Muscle of leg (tissue), 11 donors: ENCODE data around the gene SPATC1L. TPM values are rescaled to one million over a fixed set of nuclear protein-coding genes. Genes with fewer than 3 reads are reported as not detected.
"Not testable (repeated sequence)": the region's sequence is repeated elsewhere in the genome, so short reads cannot be mapped to it uniquely, and the experiment has no call there.

Experiments used
- DNase-seq: peaks from one replicate; pipeline ENCODE4 v3.0.0; 2013
- H3K27ac ChIP-seq: one replicate; pipeline ENCODE4 v1.5.1; 2013; ENCODE audit warnings: mild to moderate bottlenecking, low read length, control low read depth
- H3K27me3 ChIP-seq: one replicate; pipeline ENCODE4 v1.6.1; 2013; ENCODE audit warnings: low read length; ENCODE audit not compliant: control insufficient read depth, insufficient read depth
- H3K36me3 ChIP-seq: one replicate; pipeline ENCODE4 v1.6.1; 2013; ENCODE audit warnings: low read length; ENCODE audit not compliant: control insufficient read depth, insufficient read depth
- H3K4me1 ChIP-seq: one replicate; pipeline ENCODE4 v1.6.1; 2013; ENCODE audit warnings: low read length; ENCODE audit not compliant: control insufficient read depth, insufficient read depth
- H3K4me3 ChIP-seq: one replicate; pipeline ENCODE4 v1.5.1; 2013; ENCODE audit warnings: low read length, control low read depth
- H3K9me3 ChIP-seq: replicated peaks from 2 replicates; pipeline ENCODE4 v1.6.1; 2013; ENCODE audit warnings: low read depth, low read length; ENCODE audit not compliant: control insufficient read depth
- WGBS: methylation state at CpG from one replicate; pipeline ENCODE4 v1.1.5; 2013; ENCODE audit warnings: missing lambda C conversion rate; ENCODE audit not compliant: insufficient coverage; 5-methylcytosine and 5-hydroxymethylcytosine counted together
- polyA plus RNA-seq, 8 donors: library from polyadenylated mRNA; unstranded; fragments of 120-200 nt; gene quantifications; one replicate each; pipeline versions ENCODE4 v1.2.1 to v1.2.3, GENCODE V29; 2013; ENCODE audit warnings: inconsistent platforms in 1 of 8, low replicate concordance in 1 of 8; ENCODE audit not compliant: insufficient read length in 8 of 8, insufficient read depth in 1 of 8
- total RNA-seq: library from RNA; stranded (reverse); fragments of 120-200 nt; gene quantifications from one replicate; pipeline ENCODE4 v1.2.4, GENCODE V29; 2013

Gene SPATC1L
- total and polyA plus RNA-seq, 9 donors: 5.7 to 17.2 (median 10.8) TPM

DNA sequence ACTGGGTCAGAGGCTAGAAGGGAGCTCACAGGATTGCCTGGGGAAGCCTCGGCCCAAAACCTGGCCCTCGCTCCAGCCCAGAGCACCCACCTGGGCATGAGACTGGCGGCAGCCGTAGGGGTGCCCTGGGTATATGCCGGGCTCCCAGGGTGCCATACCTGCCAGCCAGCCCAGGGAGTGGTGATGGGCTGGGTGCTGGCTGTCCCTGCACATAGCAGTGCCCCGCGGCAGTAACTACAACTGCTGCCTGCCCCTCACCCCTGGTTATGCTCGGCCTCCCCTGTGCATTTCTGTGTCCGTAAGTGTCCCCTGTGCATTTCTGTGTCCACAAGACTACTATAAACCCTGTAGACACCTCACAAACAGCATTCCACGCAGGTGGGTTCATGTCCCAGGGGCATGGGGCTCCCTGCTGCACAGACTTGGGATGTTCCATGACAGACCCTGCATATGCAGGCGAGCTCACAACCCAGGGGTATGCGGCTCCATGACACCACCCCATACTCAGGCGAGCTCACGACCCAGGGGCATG, 5.8 kb upstream of the SPATC1L start:
- no peak overlapping the region for H3K27ac ChIP-seq
- H3K36me3 ChIP-seq: peaks cover 47% of the 10 kb centered on the region
- H3K27me3 ChIP-seq: no peaks in the 10 kb centered on the region
- 94% methylated on average over 14 of the region's 14 CpGs for WGBS
- H3K4me1 ChIP-seq: no peaks in the 10 kb centered on the region
- H3K4me3 ChIP-seq: no peak overlapping the region
- DNase-seq: no peak
- H3K9me3 ChIP-seq: no peaks in the 10 kb centered on the region

DNA sequence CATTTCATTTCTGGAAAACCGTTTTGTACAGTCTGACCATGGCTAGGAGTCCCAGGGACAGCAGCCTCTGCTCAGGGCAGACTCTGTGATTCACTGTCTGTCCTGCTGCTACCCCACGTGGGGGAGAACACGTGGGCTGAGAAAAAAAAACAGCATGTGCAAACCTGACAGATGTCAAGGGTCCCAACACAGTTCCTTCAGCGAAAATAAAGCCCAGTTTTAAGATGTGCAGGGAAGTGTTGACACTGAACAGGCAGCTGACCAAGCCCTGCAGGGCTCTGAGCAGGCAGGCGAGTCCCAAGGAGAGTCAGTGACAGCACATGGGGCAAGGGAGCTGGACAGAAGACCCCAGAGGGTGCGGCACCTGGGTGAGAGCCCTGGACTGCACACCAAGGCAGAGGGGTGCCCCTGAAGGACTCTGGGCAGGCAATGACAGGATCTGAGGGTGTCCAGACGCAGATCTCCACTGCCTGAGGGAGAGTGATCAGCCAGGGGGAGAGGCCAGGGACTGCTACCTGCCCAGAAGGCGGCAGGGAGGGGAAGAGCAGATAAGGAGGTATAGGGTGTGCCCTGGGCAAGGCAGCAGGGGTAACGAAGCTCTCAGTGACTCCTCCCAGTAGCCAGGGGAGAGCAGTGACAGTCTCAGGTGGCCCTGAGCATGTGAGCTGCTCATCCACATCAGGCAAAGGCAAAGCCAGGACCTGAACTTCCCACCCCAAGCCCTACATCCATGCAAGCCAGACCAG, 5.1 kb upstream of the SPATC1L start:
- DNase-seq: no peak
- Histone ChIP-seq H3K9me3 (no peaks in the 10 kb centered on the region), H3K27ac (peak overlapping the region; percentile 59), H3K4me3 (no peak overlapping the region), H3K4me1 (peaks cover 4% of the 10 kb centered on the region), H3K27me3 (no peaks in the 10 kb centered on the region), H3K36me3 (peaks cover 41% of the 10 kb centered on the region)
- WGBS: 55% methylated on average over 9 of the region's 9 CpGs

DNA sequence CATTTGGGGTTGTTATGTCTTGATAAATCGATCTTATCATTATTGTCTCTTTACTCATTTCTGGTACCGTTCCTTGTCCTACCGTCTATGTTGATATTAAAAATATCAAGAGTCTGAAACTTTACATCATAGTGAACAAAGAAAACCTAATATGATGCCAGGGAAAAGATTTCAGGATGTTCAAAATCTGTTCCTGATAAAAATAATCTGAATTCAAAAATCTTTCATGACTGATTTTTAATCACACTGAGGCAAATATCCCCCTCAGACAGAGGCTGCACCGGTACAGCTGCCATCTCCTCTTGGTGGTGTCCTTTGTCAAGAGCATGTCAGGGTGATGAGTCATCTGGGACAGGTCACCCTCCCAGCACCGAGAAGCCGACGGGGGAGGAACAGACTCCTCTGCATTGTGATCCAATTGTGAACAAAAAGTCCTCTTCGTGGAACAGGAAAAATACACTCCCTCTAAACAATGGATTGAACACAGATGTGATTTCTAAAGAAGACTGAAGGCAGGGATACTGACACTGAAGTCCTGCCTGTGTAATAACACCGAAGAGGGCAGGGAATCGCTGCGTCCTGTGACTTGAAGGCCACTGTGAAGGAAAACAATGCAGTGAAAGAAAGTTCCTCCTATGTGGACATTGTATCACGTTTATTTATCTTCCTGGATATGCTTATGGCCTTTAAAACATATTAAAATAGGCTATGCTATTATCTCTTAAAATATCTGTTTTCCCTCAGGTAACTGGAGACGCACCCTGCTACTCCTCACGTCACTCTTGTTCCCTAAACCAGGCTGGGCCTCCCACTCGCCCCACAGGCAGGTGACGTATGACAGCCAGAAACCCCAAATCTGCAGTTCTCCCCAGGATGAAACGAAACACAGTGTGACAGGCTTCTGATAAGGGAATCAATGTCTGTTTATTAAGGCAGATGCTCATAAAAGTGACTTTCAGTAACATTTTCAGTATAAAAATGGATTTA, 4.3 kb upstream of the SPATC1L start:
- H3K27ac ChIP-seq: peak overlapping the region; percentile 59

DNA sequence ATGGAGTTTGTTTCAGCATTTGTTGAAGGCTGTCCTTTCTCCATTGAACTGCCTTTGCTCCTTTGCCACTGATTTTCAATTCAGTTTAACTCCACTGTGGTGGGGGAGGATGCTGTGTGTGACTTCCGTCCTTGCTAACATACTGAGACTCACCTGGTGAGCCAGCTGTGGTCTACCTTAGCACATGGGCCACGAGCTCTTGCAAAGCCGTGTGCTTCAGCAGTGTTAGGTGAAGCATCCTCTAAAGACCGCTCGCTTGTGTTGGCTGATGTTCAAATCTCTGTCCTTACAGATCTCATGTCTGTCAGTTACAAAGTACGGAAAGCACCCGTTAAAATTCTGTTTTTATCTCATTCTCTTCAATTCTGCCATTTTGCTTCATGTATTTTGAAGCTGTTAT, 3.6 kb upstream of the SPATC1L start:
- Histone ChIP-seq H3K36me3 (peaks cover 30% of the 10 kb centered on the region), H3K9me3 (no peaks in the 10 kb centered on the region), H3K4me1 (peaks cover 13% of the 10 kb centered on the region), H3K27ac (no peak overlapping the region), H3K27me3 (no peaks in the 10 kb centered on the region), H3K4me3 (no peak overlapping the region)
- no peak for DNase-seq
- WGBS: 74% methylated on average over 5 of the region's 7 CpGs

More for the DNA sequence above, 4.3 kb upstream of the SPATC1L start:
- H3K36me3 ChIP-seq: peaks cover 32% of the 10 kb centered on the region
- H3K9me3 ChIP-seq: no peaks in the 10 kb centered on the region
- H3K4me1 ChIP-seq: peaks cover 8% of the 10 kb centered on the region
- DNase-seq: peak; percentile 38
- WGBS: 40% methylated on average over 2 of the region's 17 CpGs
- H3K27me3 ChIP-seq: no peaks in the 10 kb centered on the region
- H3K4me3 ChIP-seq: no peak overlapping the region

DNA sequence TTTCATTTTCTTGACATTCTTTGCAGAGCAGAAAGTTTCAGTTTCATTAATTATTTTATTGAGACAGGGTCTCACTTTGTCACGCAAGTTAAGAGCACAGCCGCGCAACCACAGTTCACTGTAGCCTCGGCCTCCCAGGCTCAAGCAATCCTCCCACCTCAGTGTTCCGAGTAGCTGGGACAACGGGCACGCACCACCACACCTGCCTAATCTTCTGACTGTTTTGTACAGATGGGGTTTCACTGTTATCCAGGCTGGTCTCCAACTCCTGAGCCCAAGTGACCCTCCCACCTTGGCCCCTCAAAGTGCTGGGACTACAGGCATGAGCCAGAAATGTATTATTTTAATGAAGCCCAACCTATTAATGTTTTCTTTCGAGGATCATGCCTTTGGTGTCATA, 3.0 kb upstream of the SPATC1L start:
- Histone ChIP-seq H3K4me1 (peaks cover 14% of the 10 kb centered on the region), H3K9me3 (no peaks in the 10 kb centered on the region), H3K27me3 (no peaks in the 10 kb centered on the region), H3K27ac (no peak overlapping the region), H3K36me3 (peaks cover 33% of the 10 kb centered on the region), H3K4me3 (no peak overlapping the region)
- whole genome bisulfite sequencing: 100% methylated on average over 1 of the region's 8 CpGs
- no peak for DNase-seq

DNA sequence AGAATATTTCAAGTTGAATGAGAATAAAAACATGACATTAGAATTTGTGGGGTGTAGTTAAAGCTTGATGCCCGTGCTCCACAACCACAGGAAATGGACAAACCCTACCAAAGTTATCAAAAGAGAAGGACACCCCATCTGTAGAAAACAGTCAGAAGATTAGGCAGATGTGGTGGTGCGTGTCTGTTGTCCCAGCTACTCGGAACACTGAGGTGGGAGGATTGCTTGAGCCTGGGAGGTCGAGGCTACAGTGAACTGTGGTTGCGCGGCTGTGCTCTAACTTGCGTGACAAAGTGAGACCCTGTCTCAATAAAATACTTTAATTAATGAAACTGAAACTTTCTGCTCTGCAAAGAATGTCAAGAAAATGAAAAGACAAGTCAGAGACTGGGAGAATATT, 1.5 kb upstream of the SPATC1L start:
- H3K4me1 ChIP-seq: peaks cover 14% of the 10 kb centered on the region

DNA sequence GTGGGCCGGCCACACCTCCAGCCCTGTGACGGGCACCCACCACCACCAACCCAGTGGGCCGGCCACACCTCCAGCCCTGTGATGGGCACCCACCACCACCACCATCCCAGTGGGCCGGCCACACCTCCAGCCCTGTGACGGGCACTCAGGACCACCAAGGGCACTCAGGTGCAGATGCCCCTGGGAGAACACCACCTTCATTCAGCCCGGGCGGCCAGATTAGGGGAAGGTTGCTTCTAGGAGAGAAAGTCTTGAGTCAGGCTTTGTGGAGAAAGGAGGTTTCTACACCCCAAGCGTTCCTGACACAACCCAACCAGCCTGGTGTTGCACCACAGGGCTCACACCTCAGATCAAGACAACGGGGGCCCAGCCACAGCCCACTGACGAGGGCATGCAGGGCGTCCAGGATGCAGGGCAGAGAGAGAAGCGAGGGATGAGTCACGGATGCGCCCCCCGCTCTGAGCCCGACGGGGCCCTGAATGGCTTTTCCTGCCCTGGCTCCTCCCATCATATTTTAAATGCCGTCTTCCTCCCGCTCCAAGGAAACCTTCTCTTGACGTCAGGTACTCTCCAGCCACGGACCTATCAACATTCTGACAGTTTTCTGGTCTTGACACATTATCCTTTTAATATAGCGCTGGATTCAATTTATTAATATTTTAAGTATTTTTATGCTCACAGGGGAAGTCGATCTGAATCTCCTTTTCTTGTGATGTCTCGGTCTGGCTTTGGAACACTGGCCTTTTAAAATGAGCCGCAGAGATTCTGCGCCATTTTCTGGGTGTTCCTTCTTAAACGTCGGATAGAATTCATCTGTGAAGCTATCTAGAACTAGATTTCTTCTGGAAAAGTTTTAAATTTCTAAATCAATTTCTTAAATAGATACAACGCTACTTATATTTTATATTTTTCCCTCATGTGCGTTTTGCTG, 631 bp upstream of the SPATC1L start:
- peak overlapping the region; percentile 96 for H3K27ac ChIP-seq
- H3K36me3 ChIP-seq: peaks cover 12% of the 10 kb centered on the region
- no peaks in the 10 kb centered on the region for H3K27me3 ChIP-seq
- H3K9me3 ChIP-seq: no peaks in the 10 kb centered on the region
- DNase-seq: peak; percentile 96
- peak overlapping the region; percentile 73 for H3K4me3 ChIP-seq
- peaks cover 14% of the 10 kb centered on the region for H3K4me1 ChIP-seq
- 19% methylated on average over 15 of the region's 30 CpGs for whole genome bisulfite sequencing

More for the DNA sequence above, 1.5 kb upstream of the SPATC1L start:
- WGBS: no CpG with 5 or more reads among the region's 7 CpGs
- DNase-seq: no peak
- Histone ChIP-seq H3K36me3 (peaks cover 18% of the 10 kb centered on the region), H3K4me3 (no peak overlapping the region), H3K27me3 (no peaks in the 10 kb centered on the region), H3K9me3 (no peaks in the 10 kb centered on the region), H3K27ac (no peak overlapping the region)

DNA sequence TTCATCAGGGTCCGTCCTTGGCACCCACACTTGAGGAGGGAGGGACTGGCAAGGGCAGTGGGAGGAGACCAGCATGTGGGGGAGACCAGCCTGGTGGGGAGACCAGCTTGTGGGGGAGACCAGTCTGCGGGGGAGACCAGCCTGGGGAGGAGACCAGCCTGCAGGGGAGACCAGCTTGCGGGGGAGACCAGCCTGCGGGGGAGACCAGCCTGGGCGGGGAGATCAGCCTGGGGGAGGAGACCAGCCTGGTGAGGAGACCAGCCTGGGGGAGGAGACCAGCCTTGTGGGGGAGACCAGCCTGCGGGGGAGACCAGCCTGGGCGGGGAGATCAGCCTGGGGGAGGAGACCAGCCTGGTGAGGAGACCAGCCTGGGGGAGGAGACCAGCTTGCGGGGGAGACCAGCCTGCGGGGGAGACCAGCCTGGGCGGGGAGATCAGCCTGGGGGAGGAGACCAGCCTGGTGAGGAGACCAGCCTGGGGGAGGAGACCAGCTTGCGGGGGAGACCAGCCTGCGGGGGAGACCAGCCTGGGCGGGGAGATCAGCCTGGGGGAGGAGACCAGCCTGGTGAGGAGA, 836 bp downstream of the SPATC1L start:
- WGBS: no CpG with 5 or more reads among the region's 13 CpGs
- Histone ChIP-seq H3K36me3 (peaks cover 10% of the 10 kb centered on the region), H3K4me1 (peaks cover 14% of the 10 kb centered on the region), H3K4me3 (peak overlapping the region; percentile 81)
- DNase-seq, H3K9me3 ChIP-seq, H3K27ac ChIP-seq, H3K27me3 ChIP-seq: not testable (repeated sequence)
